Measurements from ENCODE around the gene CUL1.

Gene CUL1

DNA sequence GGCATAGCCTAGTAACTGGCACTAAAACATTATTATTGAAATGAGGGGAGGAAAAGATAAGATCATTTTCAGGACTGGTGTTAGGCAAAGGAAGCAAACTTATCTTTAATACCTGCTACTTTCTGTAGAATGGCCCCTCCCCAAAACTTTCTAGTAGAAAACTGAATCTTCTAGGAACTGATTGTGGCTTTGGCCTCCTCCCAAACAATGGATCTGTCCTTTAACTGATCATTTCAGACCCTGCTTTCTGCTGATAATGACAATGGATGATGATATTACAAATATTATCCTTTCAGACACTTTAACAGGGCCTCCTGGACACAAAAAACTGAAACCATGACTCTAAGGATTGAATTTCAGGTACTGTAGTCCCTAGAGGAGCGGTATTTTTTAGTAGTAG lies 130.3 kb downstream of the CUL1 start:
- no peaks in the 10 kb centered on the region; the same call in 1 of the 2 replicates for H3F3A ChIP-seq (ENCODE audit: insufficient read depth, low read length)
- H3K9me2 ChIP-seq (ENCODE audit: low read depth, low read length), result no peaks in the 10 kb centered on the region
- TF ChIP-seq CTCF (IDR thresholded peaks at IDR 0.05; ENCODE audit: low read length), result no peak
- no peak for TF ChIP-seq EZH2 (IDR thresholded peaks at IDR 0.05; ENCODE audit: borderline replicate concordance, low read length)
- H4K20me1 ChIP-seq (ENCODE audit: insufficient read depth, low read length), result peaks cover 6% of the 10 kb centered on the region; the same call in 1 of the 2 replicates
- no peak overlapping the region for H3K4me2 ChIP-seq (ENCODE audit: low read length)
- H3K9me3 ChIP-seq (ENCODE audit: low read length), result no peaks in the 10 kb centered on the region
- peaks cover 27% of the 10 kb centered on the region for H3K79me2 ChIP-seq (ENCODE audit: insufficient read depth, low read length)
- no peak overlapping the region for H3K27ac ChIP-seq (ENCODE audit: low read depth, low read length, poor library complexity, severe bottlenecking)
- H3K4me3 ChIP-seq (ENCODE audit: low read depth, low read length, poor library complexity, severe bottlenecking), result no peak overlapping the region
- no peak overlapping the region for H2AFZ ChIP-seq (ENCODE audit: low read length)
- H3K4me1 ChIP-seq (ENCODE audit: insufficient read depth, low read length, severe bottlenecking), result no peaks in the 10 kb centered on the region
- no peak overlapping the region for H3K9ac ChIP-seq (ENCODE audit: low read length)
- H3K36me3 ChIP-seq (ENCODE audit: insufficient read depth, low read length), result peaks cover 94% of the 10 kb centered on the region
- no peaks in the 10 kb centered on the region for H3K27me3 ChIP-seq (ENCODE audit: insufficient read depth, low read length)

DNA sequence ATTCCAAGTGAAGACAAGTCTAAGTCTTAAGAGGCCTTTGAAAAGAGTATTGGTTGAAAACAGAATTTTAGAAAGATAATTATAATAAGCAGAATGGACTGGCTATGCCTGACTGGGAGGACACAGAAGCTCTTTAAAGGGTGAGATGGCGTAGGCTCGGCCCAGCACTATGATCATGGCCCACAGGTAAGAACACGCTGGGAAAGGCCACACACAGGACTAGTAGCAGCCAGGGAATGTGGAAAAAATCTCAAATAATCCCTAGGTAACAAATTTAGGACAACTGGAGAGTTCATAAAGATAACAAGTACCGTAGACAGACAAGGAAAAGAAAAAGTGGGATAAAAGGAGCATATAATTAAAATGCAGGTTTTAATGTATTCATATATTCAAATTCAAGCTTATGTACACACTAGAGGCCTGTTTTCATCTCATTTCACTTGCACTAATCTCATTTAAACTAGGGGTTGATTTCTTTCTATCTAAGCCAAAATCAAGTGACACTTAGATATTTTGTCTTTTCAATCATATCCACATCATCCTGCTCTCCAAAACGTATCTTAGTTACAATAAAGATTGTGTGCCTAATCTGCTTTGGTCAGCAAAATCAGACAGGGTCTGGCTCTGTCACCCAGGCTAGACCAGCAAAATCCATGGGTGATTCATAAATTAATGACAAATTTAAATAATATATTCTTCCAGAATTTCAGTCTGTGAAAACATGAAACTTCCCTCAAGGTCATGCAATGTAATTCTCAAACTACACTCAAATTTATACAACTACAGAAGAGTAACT lies 132.4 kb downstream of the CUL1 start:
- H3K9me2 ChIP-seq (ENCODE audit: low read depth, low read length), result no peaks in the 10 kb centered on the region
- no peak overlapping the region for H3K9ac ChIP-seq (ENCODE audit: low read length)
- no peaks in the 10 kb centered on the region for H3K4me1 ChIP-seq (ENCODE audit: insufficient read depth, low read length, severe bottlenecking)
- H3K27ac ChIP-seq (ENCODE audit: low read depth, low read length, poor library complexity, severe bottlenecking), result no peak overlapping the region
- no peaks in the 10 kb centered on the region; the same call in 1 of the 2 replicates for H3F3A ChIP-seq (ENCODE audit: insufficient read depth, low read length)
- 0 out of 2 replicates have a peak, but pooled peaks cover 3% of the 10 kb centered on the region for H4K20me1 ChIP-seq (ENCODE audit: insufficient read depth, low read length)
- H3K36me3 ChIP-seq (ENCODE audit: insufficient read depth, low read length), result peaks cover 91% of the 10 kb centered on the region
- H3K79me2 ChIP-seq (ENCODE audit: insufficient read depth, low read length), result peaks cover 46% of the 10 kb centered on the region
- no peaks in the 10 kb centered on the region for H3K9me3 ChIP-seq (ENCODE audit: low read length)
- no peak overlapping the region for H3K4me2 ChIP-seq (ENCODE audit: low read length)
- H2AFZ ChIP-seq (ENCODE audit: low read length), result no peak overlapping the region
- no peak overlapping the region for H3K4me3 ChIP-seq (ENCODE audit: low read depth, low read length, poor library complexity, severe bottlenecking)
- no peaks in the 10 kb centered on the region for H3K27me3 ChIP-seq (ENCODE audit: insufficient read depth, low read length)
- no peak for TF ChIP-seq CTCF (IDR thresholded peaks at IDR 0.05; ENCODE audit: low read length)
- no peak for TF ChIP-seq EZH2 (IDR thresholded peaks at IDR 0.05; ENCODE audit: borderline replicate concordance, low read length)

GRCh38 chr7:148831782-148832181 lies 133.1 kb downstream of the CUL1 start:
- Histone ChIP-seq H3K27me3 (ENCODE audit: insufficient read depth, low read length) (no peaks in the 10 kb centered on the region), H3K4me2 (ENCODE audit: low read length) (no peak overlapping the region), H3K4me3 (ENCODE audit: low read depth, low read length, poor library complexity, severe bottlenecking) (no peak overlapping the region), H3K9me2 (ENCODE audit: low read depth, low read length) (no peaks in the 10 kb centered on the region), H3K9ac (ENCODE audit: low read length) (no peak overlapping the region), H3K79me2 (ENCODE audit: insufficient read depth, low read length) (peaks cover 49% of the 10 kb centered on the region), H3K9me3 (ENCODE audit: low read length) (no peaks in the 10 kb centered on the region), H3K36me3 (ENCODE audit: insufficient read depth, low read length) (peaks cover 91% of the 10 kb centered on the region), H3K27ac (ENCODE audit: low read depth, low read length, poor library complexity, severe bottlenecking) (no peak overlapping the region), H4K20me1 (ENCODE audit: insufficient read depth, low read length) (0 out of 2 replicates have a peak, but pooled peaks cover 3% of the 10 kb centered on the region), H3K4me1 (ENCODE audit: insufficient read depth, low read length, severe bottlenecking) (no peaks in the 10 kb centered on the region), H3F3A (ENCODE audit: insufficient read depth, low read length) (no peaks in the 10 kb centered on the region; the same call in 1 of the 2 replicates), H2AFZ (ENCODE audit: low read length) (no peak overlapping the region)
- TF ChIP-seq CTCF (IDR thresholded peaks at IDR 0.05; ENCODE audit: low read length) (no peak), EZH2 (IDR thresholded peaks at IDR 0.05; ENCODE audit: borderline replicate concordance, low read length) (no peak)

Data from OCI-LY1 (cell line).